A673 (cell line): ENCODE measurements around the gene KIRREL3.

Source experiments
- EZH2 ChIP-seq: fragments of 200-600 bp; sonication (generic); IDR thresholded peaks from 2 replicates; pipeline ENCODE4 v1.6.1; 2017; ENCODE audit warnings: borderline replicate concordance, low read depth, mild to moderate bottlenecking, mixed read lengths, antibody characterized with exemption, low read length; ENCODE audit not compliant: poor library complexity, severe bottlenecking
- TF ChIP-seq, protein P1 (sequence below): fragments of 300-800, 200-600 bp; sonication (generic); conservative IDR thresholded peaks from 2 replicates; pipeline ENCODE4 v1.5.1; 2017; ENCODE audit warnings: low read depth, mild to moderate bottlenecking, antibody characterized with exemption, low read length, moderate library complexity, mixed read lengths

DNA sequence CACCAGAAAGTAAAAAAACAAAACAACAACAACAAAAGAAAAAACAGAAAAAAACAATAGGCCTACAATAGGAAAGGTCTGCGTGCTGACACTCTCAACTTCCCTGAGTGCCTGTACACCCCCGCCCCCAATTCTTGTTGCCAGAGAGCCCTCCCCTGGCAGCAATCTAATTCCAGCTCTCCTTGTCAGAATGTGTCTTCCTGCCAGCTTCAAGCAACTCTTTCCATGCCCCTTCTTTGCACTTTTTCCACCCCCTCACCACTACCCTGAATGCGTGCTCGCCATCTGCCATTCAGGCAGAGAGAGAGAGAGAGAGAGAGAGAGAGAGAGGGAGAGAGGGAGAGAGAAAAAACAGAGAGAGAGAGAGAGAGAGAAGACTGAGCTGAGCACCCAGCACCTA, 245.0 kb downstream of the KIRREL3 start:
- no peak for TF ChIP-seq EZH2
- TF ChIP-seq, protein P1, sequence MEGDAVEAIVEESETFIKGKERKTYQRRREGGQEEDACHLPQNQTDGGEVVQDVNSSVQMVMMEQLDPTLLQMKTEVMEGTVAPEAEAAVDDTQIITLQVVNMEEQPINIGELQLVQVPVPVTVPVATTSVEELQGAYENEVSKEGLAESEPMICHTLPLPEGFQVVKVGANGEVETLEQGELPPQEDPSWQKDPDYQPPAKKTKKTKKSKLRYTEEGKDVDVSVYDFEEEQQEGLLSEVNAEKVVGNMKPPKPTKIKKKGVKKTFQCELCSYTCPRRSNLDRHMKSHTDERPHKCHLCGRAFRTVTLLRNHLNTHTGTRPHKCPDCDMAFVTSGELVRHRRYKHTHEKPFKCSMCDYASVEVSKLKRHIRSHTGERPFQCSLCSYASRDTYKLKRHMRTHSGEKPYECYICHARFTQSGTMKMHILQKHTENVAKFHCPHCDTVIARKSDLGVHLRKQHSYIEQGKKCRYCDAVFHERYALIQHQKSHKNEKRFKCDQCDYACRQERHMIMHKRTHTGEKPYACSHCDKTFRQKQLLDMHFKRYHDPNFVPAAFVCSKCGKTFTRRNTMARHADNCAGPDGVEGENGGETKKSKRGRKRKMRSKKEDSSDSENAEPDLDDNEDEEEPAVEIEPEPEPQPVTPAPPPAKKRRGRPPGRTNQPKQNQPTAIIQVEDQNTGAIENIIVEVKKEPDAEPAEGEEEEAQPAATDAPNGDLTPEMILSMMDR = no peak
